Measurements from ENCODE around the gene C22orf31.
A peak's percentile ranks its signal among the peaks of the same experiment; 100 is the strongest.
"Not testable (repeated sequence)": the region's sequence is repeated elsewhere in the genome, so short reads cannot be mapped to it uniquely, and the experiment has no call there.

The C22orf31 gene

GRCh38 chr22:29055192-29055830 lies 6.3 kb downstream of the C22orf31 start:
- no peak for DNase-seq

GRCh38 chr22:29054251-29054767 lies 7.3 kb downstream of the C22orf31 start:
- DNase-seq = no peak

- no peak for DNase-seq
These were observed 8.5 kb downstream of the C22orf31 start for GRCh38 chr22:29053048-29053702.

DNA sequence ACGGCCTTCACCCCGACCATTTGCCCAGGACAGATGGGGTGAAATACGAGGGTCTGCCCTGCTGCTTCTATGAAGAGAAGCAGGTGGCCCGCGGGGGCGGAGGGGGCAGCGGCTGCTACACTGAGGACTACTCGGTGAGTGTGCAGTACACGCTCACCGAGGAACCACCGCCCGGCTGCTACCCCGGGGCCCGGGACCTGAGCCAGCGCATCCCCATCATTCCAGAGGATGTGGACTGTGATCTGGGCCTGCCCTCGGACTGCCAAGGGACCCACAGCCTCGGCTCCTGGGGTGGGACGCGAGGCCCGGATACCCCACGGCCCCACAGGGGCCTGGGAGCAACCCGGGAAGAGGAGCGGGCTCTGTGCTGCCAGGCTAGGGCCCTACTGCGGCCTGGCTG lies 11.2 kb downstream of the C22orf31 start:
- no peak for DNase-seq

GRCh38 chr22:29049655-29050263 lies 11.9 kb downstream of the C22orf31 start:
- no peak for DNase-seq

GRCh38 chr22:29048822-29049654 lies 12.6 kb downstream of the C22orf31 start:
- no peak for DNase-seq

- DNase-seq = peak in 7 of 58 donors; percentile 10 to 46 (median 20)
These were observed 16.9 kb downstream of the C22orf31 start for GRCh38 chr22:29044657-29045176.

- no peak for DNase-seq
These were observed 17.6 kb downstream of the C22orf31 start for GRCh38 chr22:29043906-29044575.

DNA sequence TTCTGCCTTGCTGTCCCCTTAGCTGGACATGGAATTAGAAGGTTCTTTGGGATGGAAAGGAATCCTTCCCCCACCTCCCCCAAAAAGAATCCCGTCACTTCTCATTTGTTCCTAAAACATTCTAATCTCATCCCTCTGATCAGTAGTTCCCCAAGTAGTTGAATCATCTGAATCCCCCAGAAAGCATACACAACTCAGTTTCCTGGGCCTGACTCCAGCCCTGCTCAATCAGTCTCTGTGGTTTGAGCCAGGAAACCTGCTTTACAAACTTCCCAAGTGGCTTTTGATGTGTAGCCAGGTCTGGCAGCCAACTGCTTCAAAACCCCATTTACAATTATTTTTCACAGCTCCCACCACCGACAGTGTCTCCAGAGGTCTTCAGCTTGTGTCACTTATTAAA lies 20.2 kb downstream of the C22orf31 start:
- DNase-seq = peak in 38 of 58 donors; percentile 4 to 86 (median 41)

DNA sequence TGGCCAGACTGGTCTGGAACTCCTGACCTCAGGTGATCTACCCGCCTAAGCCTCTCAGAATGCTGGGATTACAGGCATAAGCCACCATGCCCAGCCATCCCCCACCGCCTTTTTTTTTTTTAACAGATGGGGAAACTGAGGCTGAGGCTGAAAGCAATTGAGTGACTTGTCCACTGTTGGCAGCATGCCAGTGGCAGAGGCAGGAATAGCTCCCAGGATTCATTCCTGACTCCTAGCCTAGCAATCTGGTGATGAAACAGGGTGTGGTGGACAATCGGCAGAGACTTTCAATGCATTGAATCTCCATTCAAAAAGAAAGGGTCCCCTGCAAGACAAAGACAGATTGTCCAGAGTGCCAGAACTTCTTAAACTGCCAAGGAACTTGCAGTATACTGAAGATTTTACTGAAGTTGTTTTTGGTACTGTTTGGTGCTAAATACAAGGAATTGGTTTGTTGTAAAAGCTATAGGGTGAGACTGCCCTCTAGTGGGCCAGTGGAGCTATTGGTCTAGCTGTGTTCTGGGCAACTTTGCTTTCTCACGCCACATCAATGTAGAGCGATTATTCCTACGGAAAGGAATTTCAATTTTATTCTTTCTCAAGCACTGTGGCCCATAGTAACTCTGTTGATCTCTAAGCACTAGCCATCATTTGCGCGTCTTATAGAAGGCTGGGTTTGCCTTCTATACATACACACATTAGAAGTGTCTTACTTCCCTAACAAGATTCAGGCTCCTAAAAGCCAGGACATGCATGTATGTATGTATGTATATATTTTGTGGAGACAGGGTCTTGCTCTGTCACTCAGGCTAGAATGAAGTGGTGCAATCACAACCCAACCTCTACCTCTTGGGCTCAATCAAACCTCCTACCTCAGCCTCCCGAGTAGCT lies 21.0 kb downstream of the C22orf31 start:
- DNase-seq = peak in 47 of 58 donors; percentile 14 to 83 (median 42)

GRCh38 chr22:29039684-29040083 lies 21.9 kb downstream of the C22orf31 start:
- DNase-seq = not testable (repeated sequence)

DNA sequence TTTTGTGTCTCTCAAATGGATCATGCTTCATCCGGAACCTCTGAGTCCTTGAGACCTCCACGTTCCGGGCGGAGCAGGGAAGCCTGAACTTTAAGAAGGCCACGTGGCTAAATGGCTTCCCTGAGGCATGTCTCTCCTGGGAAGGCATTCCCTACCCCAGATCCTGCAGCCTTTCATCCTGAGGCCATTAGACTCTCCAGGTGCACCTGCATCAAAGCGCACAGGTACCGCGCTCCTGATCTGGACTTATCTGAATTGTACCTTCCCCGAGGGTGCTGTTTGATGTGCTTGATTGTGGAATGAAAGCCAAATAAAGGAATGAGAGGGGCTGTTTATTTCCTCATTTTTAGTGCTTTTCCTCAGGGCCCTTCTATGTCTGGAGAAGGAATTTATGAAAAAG lies 22.5 kb downstream of the C22orf31 start:
- no peak for DNase-seq

DNA sequence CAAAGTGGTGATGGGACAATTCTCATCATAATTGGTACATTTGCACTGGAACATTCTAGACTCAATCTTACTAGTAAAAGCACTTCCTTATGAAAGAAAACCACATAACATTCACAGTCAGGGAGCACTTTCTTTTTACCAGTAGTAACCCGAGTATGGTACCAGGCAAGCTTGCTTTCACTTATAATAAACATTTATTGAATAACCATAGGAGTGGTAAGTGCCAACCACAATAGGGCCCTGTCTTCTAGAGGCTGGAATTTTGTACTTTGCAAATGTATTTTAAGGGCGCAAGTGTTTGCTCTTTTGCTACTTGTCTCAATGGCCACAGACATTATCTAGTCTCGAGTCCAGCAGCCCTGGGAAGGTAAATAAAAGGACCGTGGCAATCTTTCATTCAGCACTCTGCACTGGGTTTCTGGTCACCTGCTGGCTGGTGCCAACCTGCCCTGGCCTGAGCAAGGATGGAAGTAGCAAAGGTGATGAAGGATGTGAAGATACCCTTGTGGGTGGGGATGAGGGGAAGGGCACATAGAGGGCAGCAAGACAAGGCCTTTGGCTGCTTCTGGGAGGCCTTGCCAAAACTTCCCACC lies 24.2 kb downstream of the C22orf31 start:
- DNase-seq = no peak

GRCh38 chr22:29032584-29032983 lies 29.0 kb downstream of the C22orf31 start:
- DNase-seq = peak in 5 of 58 donors; percentile 6 to 52 (median 30)

- DNase-seq = no peak
These were observed 29.6 kb downstream of the C22orf31 start for GRCh38 chr22:29032014-29032475.

DNA sequence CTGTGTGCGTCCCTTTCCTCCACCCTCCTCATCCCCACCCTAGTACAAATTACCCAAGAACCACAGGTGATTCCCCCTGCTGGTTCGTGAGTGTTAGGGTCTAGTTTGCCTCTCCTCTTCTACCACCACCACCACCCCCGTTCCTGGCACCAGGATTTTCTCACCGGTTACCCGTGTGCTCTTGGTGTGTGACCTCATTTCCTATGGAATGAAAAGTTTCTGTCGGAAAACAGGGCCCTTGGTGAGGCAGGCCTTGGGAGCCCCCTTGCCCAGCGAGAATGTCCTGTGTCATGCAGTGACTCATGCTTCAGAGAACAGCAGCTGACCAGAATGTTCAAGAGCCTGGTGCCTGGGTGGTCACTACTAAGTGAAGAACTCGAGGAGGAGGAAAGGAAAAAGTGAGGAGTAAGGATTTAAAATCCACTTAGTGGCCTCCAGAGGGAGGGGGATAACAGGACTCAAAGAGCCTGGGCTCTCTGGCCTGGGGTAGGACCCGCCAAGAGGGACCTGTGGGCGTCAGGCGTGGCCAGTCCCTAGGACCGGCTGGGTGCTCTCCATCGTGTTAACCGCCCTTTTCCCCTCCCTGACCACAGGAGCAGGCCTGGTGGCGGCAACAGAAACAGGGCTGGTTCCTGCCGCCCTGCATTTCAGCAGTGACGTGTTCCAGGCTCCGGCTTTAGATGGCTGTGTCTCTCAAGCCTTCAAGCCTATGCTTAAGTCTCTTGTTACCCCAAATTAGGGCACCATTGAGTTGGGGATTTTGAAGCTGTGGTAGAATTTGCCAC lies 30.2 kb downstream of the C22orf31 start:
- peak in 12 of 58 donors; percentile 10 to 58 (median 23) for DNase-seq

GRCh38 chr22:29030618-29031226 lies 30.9 kb downstream of the C22orf31 start:
- peak in 49 of 58 donors; percentile 13 to 82 (median 54) for DNase-seq

All from anterior cingulate cortex (tissue), 58 donors.